ENCODE results near the gene TRMT10A. TPM values are rescaled to one million over a fixed set of nuclear protein-coding genes. Genes with fewer than 3 reads are reported as not detected.

The TRMT10A gene
- total RNA-seq, 1 donor from 2014 or later: 7.3 TPM

DNA sequence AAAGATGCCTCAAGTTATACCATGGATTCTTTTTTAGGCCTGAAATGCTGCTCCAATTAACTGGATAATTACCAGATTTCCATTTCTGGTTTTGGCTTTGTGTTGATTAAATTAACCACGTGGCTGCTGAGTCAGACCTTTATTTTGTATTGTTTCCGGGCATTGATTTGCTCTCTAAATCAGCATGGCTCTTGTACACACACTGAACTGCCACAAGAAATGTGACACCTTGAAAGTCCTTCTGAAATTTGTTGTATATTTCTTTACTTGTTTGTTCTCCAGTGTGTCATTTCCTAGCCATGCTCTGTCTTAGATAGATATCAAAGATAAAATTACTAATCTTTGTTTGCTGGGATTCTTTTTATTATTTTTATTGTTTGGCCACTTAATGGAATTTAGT, 22.5 kb upstream of the TRMT10A start:
- Mint-ChIP-seq H3K27me3 (ENCODE audit: insufficient read depth) (peaks cover 20% of the 10 kb centered on the region), H3K4me3 (no peak overlapping the region), H3K4me1 (ENCODE audit: low read depth) (no peaks in the 10 kb centered on the region), H3K36me3 (ENCODE audit: low read depth) (no peaks in the 10 kb centered on the region), H3K9me3 (no peaks in the 10 kb centered on the region), H3K27ac (no peak overlapping the region)
- intact Hi-C loops (cut with micrococcal nuclease): no loop called here
- no peak for DNase-seq (ENCODE audit: low spot score)

GRCh38 chr4:99585516-99585915, 21.7 kb upstream of the TRMT10A start:
- Mint-ChIP-seq H3K36me3 (ENCODE audit: low read depth) (no peaks in the 10 kb centered on the region), H3K9me3 (no peaks in the 10 kb centered on the region), H3K4me3 (no peak overlapping the region), H3K27ac (no peak overlapping the region), H3K27me3 (ENCODE audit: insufficient read depth) (peaks cover 24% of the 10 kb centered on the region), H3K4me1 (ENCODE audit: low read depth) (no peaks in the 10 kb centered on the region)
- intact Hi-C loops (cut with micrococcal nuclease): no loop called here
- DNase-seq (ENCODE audit: low spot score): no peak

- no peaks in the 10 kb centered on the region for H3K9me3 Mint-ChIP-seq
- H3K27me3 Mint-ChIP-seq (ENCODE audit: insufficient read depth): peaks cover 28% of the 10 kb centered on the region
- no peaks in the 10 kb centered on the region for H3K4me1 Mint-ChIP-seq (ENCODE audit: low read depth)
- intact Hi-C loops (cut with micrococcal nuclease): no loop called here
- no peaks in the 10 kb centered on the region for H3K36me3 Mint-ChIP-seq (ENCODE audit: low read depth)
- H3K27ac Mint-ChIP-seq: no peak overlapping the region
- no peak overlapping the region for H3K4me3 Mint-ChIP-seq
- no peak for DNase-seq (ENCODE audit: low spot score)
Observed at GRCh38 chr4:99578714-99579113, 14.9 kb upstream of the TRMT10A start.

- intact Hi-C loops (cut with micrococcal nuclease): loop anchor here (2.0 kb wide), 1 partner anchor 20 kb away; no protein-coding TSS in a partner anchor
- no peaks in the 10 kb centered on the region for H3K4me1 Mint-ChIP-seq (ENCODE audit: low read depth)
- H3K27me3 Mint-ChIP-seq (ENCODE audit: insufficient read depth): peaks cover 22% of the 10 kb centered on the region
- H3K27ac Mint-ChIP-seq: no peak within 1 kb of the TSS
- H3K36me3 Mint-ChIP-seq (ENCODE audit: low read depth): no peaks in the 10 kb centered on the region
- no peak within 1 kb of the TSS for H3K4me3 Mint-ChIP-seq
- no peaks in the 10 kb centered on the region for H3K9me3 Mint-ChIP-seq
- DNase-seq (ENCODE audit: low spot score): no peak
Observed at GRCh38 chr4:99574530-99575324, 10.9 kb upstream of the TRMT10A start, which contains the start of gene MTTP. Gene MTTP (plus strand): TSS chr4:99574824. CDS start chr4:99574910, 86 bp downstream.

- Mint-ChIP-seq H3K27me3 (ENCODE audit: insufficient read depth) (peaks cover 24% of the 10 kb centered on the region), H3K27ac (no peak overlapping the region), H3K9me3 (no peaks in the 10 kb centered on the region), H3K4me3 (no peak overlapping the region), H3K4me1 (ENCODE audit: low read depth) (no peaks in the 10 kb centered on the region), H3K36me3 (ENCODE audit: low read depth) (no peaks in the 10 kb centered on the region)
- intact Hi-C loops (cut with micrococcal nuclease): loop anchor here (2.0 kb wide), 1 partner anchor 19 kb away; no protein-coding TSS in a partner anchor
- no peak for DNase-seq (ENCODE audit: low spot score)
Observed at GRCh38 chr4:99573735-99574368, 10.0 kb upstream of the TRMT10A start.

- Mint-ChIP-seq H3K36me3 (ENCODE audit: low read depth) (no peaks in the 10 kb centered on the region), H3K27me3 (ENCODE audit: insufficient read depth) (peaks cover 17% of the 10 kb centered on the region), H3K27ac (no peak overlapping the region), H3K4me1 (ENCODE audit: low read depth) (no peaks in the 10 kb centered on the region), H3K4me3 (no peak overlapping the region), H3K9me3 (no peaks in the 10 kb centered on the region)
- intact Hi-C loops (cut with micrococcal nuclease): no loop called here
- no peak for DNase-seq (ENCODE audit: low spot score)
Observed at GRCh38 chr4:99572527-99573240, 8.8 kb upstream of the TRMT10A start.

GRCh38 chr4:99571883-99572282, 8.0 kb upstream of the TRMT10A start:
- intact Hi-C loops (cut with micrococcal nuclease): no loop called here

DNA sequence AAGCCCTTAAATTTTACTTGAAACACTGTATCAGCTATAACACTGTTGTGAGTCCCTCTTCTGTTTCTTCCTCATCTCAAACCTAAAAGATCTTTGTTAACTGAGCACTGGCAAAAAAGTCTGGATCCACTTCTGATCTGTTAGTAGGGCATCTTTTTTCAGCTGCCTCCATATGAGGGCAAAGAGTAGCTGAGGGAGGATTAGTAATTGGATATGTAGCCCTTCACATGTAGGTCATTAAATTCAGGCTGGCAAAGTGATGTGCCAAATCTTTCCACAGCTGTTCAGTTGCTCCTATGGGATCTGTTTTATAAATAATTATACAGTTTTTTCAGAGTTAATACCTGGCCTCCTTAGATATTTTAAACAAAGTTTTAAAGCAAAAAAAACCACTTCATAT, 1.1 kb upstream of the TRMT10A start:
- peaks cover 13% of the 10 kb centered on the region for H3K27me3 Mint-ChIP-seq (ENCODE audit: insufficient read depth)
- H3K27ac Mint-ChIP-seq: no peak overlapping the region
- H3K4me3 Mint-ChIP-seq: peak overlapping the region; percentile 64
- peaks cover 25% of the 10 kb centered on the region for H3K4me1 Mint-ChIP-seq (ENCODE audit: low read depth)
- no peaks in the 10 kb centered on the region for H3K9me3 Mint-ChIP-seq
- intact Hi-C loops (cut with micrococcal nuclease): loop anchor here (2.0 to 5.0 kb wide), 5 partner anchors 476 to 1852 kb away; partner anchors contain the start of genes ADH5 and EIF4E
- DNase-seq (ENCODE audit: low spot score): no peak
- H3K36me3 Mint-ChIP-seq (ENCODE audit: low read depth): no peaks in the 10 kb centered on the region

More at GRCh38 chr4:99571883-99572282, 8.0 kb upstream of the TRMT10A start:
- no peak for DNase-seq (ENCODE audit: low spot score)
- peaks cover 21% of the 10 kb centered on the region for H3K27me3 Mint-ChIP-seq (ENCODE audit: insufficient read depth)
- no peaks in the 10 kb centered on the region for H3K9me3 Mint-ChIP-seq
- H3K4me3 Mint-ChIP-seq: no peak overlapping the region
- no peaks in the 10 kb centered on the region for H3K36me3 Mint-ChIP-seq (ENCODE audit: low read depth)
- H3K4me1 Mint-ChIP-seq (ENCODE audit: low read depth): no peaks in the 10 kb centered on the region
- no peak overlapping the region for H3K27ac Mint-ChIP-seq

DNA sequence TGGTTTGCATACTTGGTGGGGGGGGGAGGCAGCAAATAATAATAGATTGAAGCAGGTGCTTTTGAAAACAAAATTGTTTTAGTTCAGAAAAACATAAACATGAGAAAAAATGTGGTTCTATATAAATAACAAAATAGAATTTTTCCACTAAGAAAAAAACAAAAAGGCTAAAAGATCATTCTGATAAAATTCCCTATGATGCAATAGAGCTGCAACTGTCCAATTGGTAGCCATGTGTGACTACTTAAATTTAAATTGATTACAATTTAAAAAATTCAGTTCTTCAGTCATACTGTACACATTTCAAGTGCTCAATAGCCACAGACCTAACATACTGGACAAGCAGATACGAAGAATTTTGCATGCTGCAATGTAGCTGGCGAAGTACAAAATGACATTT, 11.0 kb downstream of the TRMT10A start:
- Mint-ChIP-seq H3K4me1 (ENCODE audit: low read depth) (no peaks in the 10 kb centered on the region), H3K9me3 (no peaks in the 10 kb centered on the region), H3K36me3 (ENCODE audit: low read depth) (no peaks in the 10 kb centered on the region), H3K27ac (no peak overlapping the region), H3K27me3 (ENCODE audit: insufficient read depth) (no peaks in the 10 kb centered on the region), H3K4me3 (no peak overlapping the region)
- DNase-seq (ENCODE audit: low spot score): no peak
- intact Hi-C loops (cut with micrococcal nuclease): no loop called here

GRCh38 chr4:99540277-99540939, 23.4 kb downstream of the TRMT10A start:
- H3K9me3 Mint-ChIP-seq: no peaks in the 10 kb centered on the region
- H3K4me1 Mint-ChIP-seq (ENCODE audit: low read depth): no peaks in the 10 kb centered on the region
- no peak overlapping the region for H3K27ac Mint-ChIP-seq
- H3K36me3 Mint-ChIP-seq (ENCODE audit: low read depth): no peaks in the 10 kb centered on the region
- intact Hi-C loops (cut with micrococcal nuclease): no loop called here
- no peak overlapping the region for H3K4me3 Mint-ChIP-seq
- H3K27me3 Mint-ChIP-seq (ENCODE audit: insufficient read depth): peaks cover 2% of the 10 kb centered on the region
- no peak for DNase-seq (ENCODE audit: low spot score)

DNA sequence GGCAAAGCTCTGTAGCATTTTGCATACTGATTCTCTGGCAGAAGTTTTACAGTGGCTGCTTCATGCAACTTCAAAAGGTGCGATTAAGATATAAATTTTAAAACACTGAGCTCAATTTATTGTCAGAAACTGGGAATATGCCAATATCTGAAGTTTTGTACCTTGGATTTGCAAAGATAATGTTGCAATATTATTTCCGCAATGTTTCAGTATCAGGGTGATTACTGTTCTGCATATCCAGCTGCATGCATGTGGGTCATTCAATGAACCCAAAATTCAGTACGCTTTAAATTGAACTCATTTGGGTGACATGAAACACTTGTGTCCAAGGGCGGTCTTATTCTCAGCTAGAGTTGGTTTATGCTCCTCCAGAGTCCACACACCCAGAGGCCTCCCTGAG, 26.2 kb downstream of the TRMT10A start:
- Mint-ChIP-seq H3K27me3 (ENCODE audit: insufficient read depth) (peaks cover 7% of the 10 kb centered on the region), H3K9me3 (no peaks in the 10 kb centered on the region), H3K4me1 (ENCODE audit: low read depth) (no peaks in the 10 kb centered on the region), H3K4me3 (no peak overlapping the region), H3K36me3 (ENCODE audit: low read depth) (no peaks in the 10 kb centered on the region), H3K27ac (no peak overlapping the region)
- intact Hi-C loops (cut with micrococcal nuclease): no loop called here
- DNase-seq (ENCODE audit: low spot score): no peak

GRCh38 chr4:99536848-99537247, 27.0 kb downstream of the TRMT10A start:
- Mint-ChIP-seq H3K4me3 (no peak overlapping the region), H3K27ac (no peak overlapping the region), H3K27me3 (ENCODE audit: insufficient read depth) (peaks cover 10% of the 10 kb centered on the region), H3K4me1 (ENCODE audit: low read depth) (no peaks in the 10 kb centered on the region), H3K9me3 (no peaks in the 10 kb centered on the region), H3K36me3 (ENCODE audit: low read depth) (no peaks in the 10 kb centered on the region)
- intact Hi-C loops (cut with micrococcal nuclease): no loop called here
- no peak for DNase-seq (ENCODE audit: low spot score)

All from activated T-helper 1 cell treated with anti-CD3 and anti-CD28 coated beads, Interleukin-12 subunit alpha, Interleukin-12 subunit beta, Interleukin-2, Interleukin-4 antibody, amounts not matched to agents 30 ng/mL and 10 ng/mL and 1 ng/mL, durations not matched to agents 14 hours and 24 hours and 36 hours (primary cell).